ENCODE measurements around the gene RFC3.

Gene RFC3

DNA sequence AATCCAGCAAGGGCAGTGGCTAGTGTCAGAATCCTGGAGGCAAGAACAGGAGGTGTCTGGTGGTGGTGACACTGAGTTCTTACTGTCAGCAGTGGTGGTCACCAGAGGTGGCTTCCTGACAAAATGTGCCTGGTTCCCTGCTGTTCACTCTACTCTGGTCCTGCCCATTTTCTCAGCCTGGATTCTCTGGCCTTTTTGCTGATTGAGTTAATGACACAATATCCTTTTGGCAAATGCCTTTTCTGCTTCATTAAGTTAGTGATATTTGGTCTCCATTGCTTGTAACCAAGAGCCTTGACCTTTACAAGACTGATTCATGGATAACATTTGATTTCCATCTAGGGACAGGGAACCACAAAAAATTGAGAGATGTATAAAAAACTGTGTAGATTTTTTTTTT is 51.1 kb downstream of the RFC3 start:
- DNase-seq: peak; percentile 70

- no peak for DNase-seq
Observed at GRCh38 chr13:33870046-33870668, 52.2 kb downstream of the RFC3 start.

DNA sequence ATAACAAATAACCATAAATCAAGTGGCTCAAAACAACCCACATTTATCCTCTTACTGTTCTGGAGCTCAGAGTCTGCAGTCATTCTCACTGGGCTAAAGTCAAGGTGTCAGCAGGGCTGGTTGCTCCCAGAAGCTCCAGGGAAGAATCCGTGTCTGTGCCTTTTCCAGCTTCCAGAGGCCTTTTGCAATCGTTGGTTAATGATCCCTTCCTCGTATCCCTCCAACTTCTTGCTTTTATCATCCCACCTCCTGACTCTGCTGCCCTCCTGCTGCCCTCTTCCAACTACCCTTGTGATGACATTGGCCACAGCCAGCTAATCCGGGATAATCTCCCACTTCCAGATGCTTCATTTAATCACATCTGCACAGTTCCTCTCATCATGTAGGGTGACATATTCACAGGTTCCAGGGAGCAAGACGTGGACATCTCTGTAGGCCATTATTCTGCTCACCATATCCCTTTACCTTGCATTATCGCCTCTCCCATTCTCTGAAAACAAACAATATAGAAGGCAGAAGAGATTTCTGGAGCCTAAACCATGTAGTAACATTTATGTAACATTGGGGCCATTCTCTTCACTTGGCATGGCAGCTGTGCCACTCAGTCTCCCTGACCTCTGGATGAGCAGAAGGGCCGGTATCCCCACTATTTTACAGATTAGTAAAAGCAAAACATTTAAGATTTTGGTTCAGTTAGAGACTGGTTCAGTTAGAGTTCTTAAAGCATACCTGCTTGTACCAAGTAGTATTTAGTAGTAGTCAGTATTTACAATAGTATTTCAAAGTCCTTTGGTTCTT is 53.5 kb downstream of the RFC3 start:
- DNase-seq: no peak

- DNase-seq: no peak
Observed at GRCh38 chr13:33872005-33872351, 54.0 kb downstream of the RFC3 start.

DNA sequence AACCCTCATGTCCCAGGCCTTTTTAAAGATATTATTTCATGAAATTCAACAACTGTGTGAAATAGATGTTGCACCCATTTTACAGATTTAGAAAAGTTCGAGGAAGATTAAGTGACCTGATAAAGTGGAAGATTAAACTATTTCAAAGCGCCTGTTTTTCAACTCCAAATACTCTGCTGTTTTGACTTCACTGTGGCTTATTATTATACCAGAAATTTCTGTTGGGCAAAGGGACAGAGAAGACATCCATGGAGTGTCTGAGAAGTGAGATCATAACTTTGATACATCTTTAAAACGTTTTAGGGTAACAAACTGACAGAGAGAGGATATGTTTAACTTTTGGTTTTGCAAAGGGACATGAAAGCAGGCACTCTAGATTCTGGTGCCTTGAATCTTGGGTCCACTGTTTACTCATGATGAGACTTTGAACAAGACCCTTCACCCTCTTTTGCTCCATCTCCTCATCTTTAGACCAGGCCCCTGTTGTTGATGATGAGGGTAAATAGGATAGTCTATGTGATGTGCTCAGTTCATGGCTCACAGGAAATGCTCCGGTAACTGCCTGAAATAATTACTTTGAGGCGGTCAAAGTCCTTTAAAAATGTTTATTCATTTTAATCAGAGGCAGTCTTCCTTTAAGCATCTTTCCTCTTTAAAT is 55.4 kb downstream of the RFC3 start:
- DNase-seq: no peak

DNA sequence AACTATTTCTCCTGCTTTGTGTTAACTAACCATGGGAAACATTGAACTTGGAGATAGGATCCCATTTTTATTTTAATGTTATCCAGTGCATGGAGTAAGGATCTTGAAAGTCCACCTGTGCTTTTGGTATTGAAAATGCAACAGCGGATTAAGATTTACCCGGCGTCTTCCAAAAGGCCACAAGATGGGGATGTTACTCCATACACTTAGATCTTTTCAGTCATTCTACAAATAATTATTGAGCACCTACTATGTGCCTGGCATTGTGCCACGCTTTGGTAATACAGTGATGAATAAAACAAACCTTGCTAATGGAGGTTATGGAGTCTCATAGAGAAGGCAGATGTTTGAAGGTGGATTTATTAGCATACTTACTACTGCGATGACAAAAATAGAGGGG is 56.9 kb downstream of the RFC3 start:
- no peak for DNase-seq

DNA sequence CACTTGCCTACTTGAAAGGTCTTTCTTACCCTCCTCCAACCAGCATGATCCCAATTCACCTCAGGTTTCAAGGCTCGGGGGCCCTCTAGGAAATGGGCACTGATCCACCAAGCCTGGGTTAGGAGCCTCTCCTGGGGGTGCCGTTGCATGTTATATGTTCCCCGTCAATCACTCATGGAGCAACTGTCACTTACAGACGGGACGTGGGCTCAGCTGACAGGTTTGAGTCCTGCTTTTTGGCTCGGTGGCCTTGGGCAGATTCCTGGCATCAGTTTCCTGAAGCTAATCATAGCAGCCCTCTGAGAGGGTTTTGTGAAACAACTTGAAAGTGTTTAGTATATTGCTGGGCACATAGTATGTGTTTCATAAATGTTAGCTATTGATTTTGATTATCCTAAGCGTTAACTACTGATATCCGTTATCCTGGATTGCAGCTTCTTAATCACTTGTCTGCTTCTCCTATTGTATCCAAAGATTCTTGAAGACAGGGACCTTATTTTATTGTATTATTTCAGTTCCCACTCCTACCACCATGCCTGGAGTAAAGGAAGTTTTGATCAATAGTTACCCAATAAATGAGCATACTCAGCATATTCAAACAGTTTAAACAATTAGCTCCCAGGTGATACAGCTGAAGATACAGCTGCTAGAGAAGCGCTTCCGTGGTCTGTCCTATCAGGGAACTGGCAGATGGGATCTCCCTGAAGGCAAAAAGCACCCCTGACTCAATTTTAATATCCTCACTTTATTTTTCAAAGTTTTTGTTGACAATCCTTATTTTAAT is 57.9 kb downstream of the RFC3 start:
- no peak for DNase-seq

- DNase-seq: no peak
Observed at GRCh38 chr13:33876716-33877394, 58.9 kb downstream of the RFC3 start.

DNA sequence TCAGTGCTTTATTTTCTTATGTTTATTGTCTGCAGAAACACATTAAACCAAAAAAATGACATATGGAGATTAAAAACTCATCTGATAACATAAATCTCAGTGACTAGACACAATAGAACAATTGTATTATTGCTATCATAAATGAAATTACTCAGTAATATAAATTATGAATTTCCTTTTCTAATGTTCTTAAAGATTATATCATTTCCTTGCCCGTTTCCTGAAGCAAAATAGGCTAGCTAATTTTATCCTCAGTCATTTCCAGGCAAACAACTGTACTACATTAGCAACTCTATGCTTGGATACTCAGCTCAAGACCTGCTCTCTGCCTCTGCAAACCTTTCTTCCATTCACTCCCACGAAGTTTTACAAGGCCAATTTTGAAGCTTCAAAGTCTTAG is 61.2 kb downstream of the RFC3 start:
- DNase-seq: no peak

DNA sequence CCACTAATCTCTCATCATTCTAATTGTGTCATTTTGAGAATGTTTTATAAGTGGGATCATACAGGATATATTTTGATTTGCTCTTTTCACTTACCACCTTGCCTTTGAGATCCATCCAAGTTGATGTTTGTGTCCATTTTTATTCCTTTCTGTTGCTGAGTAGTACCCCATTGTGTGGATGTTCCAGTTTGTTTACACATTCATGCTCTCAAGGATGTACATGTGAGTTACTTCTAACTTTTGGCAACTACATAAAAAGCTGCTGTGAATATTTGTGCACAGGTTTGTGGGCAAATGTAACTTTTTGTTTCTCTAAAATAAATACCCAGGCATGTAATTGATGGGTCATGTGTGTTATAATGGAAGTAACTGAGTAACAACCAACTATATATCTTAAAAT is 64.9 kb downstream of the RFC3 start:
- no peak for DNase-seq

DNA sequence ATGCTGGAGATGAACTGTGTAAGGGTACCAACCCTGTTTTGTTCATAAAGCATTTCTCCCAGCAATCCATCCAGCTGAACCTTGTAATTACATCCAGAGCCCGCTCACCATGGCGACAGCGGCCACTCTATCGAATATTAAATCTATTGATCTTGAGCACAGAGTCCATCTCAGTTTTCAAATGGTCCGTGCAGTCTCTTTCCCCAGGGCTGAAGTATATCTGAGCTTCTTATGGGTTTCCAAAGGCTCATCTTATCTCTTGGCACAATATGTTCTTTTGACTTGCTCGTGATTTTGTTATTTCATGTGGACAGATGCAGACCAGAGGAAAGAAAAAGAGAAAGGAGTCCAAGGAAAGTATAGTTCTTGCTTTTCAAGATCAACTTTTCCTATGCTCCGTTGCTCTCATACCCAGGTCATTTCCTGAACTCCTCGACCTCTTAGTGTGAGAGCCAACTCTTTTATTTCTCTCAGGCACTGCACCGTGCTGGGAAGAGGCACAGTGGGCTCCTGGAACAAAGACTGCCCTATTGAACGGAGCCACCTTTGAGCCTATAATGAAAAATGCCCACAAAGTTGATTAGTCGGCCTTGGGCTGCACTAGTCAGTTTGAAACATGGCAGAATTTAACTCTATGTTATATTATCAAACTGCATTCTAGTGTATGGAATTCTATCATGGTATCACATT is 66.7 kb downstream of the RFC3 start:
- no peak for DNase-seq

Measured in kidney glomerular epithelial cell (primary cell).